GM18951 (cell line): ENCODE measurements around the gene HS3ST4.
"Not testable (repeated sequence)": the region's sequence is repeated elsewhere in the genome, so short reads cannot be mapped to it uniquely, and the experiment has no call there.

Experiments
- POLR2A ChIP-seq: IDR thresholded peaks from 4 replicates; pipeline ENCODE4 v1.6.1; 2011; ENCODE audit warnings: mild to moderate bottlenecking; ENCODE audit not compliant: insufficient read length, insufficient read depth; ENCODE audit errors: extremely low read depth
- in situ Hi-C: fragments of 300-500 bp; cut with MboI; formaldehyde crosslinking; loops from one replicate; pipeline ENCODE4 v1.12.0; 2022; ENCODE audit warnings: low sequenced_read_pairs, mixed read lengths, inconsistent platforms; ENCODE audit not compliant: unreplicated experiment

Gene HS3ST4

GRCh38 chr16:25750488-25751216 is 58.9 kb downstream of the HS3ST4 start:
- in situ Hi-C loops = no loop called here

GRCh38 chr16:25751230-25751835 is 59.6 kb downstream of the HS3ST4 start:
- in situ Hi-C loops = no loop called here
- no peak for TF ChIP-seq POLR2A

More at GRCh38 chr16:25750488-25751216, 58.9 kb downstream of the HS3ST4 start:
- TF ChIP-seq POLR2A = no peak

- in situ Hi-C loops = no loop called here
- no peak for TF ChIP-seq POLR2A
Observed at GRCh38 chr16:25764466-25764865, 72.7 kb downstream of the HS3ST4 start.

- in situ Hi-C loops = no loop called here
- no peak for TF ChIP-seq POLR2A
Observed at GRCh38 chr16:25771216-25771615, 79.5 kb downstream of the HS3ST4 start.

- in situ Hi-C loops = no loop called here
- TF ChIP-seq POLR2A = no peak
Observed at GRCh38 chr16:25771812-25772568, 80.2 kb downstream of the HS3ST4 start.

- in situ Hi-C loops = not testable (repeated sequence)
Observed at GRCh38 chr16:25776214-25776613, 84.5 kb downstream of the HS3ST4 start.

GRCh38 chr16:25783226-25783625 is 91.5 kb downstream of the HS3ST4 start:
- in situ Hi-C loops = no loop called here
- no peak for TF ChIP-seq POLR2A

- in situ Hi-C loops = no loop called here
Observed at GRCh38 chr16:25785361-25785760, 93.6 kb downstream of the HS3ST4 start.

GRCh38 chr16:25786748-25787147 is 95.0 kb downstream of the HS3ST4 start:
- no peak for TF ChIP-seq POLR2A
- in situ Hi-C loops = no loop called here

More at GRCh38 chr16:25785361-25785760, 93.6 kb downstream of the HS3ST4 start:
- no peak for TF ChIP-seq POLR2A

GRCh38 chr16:25788637-25789036 is 96.9 kb downstream of the HS3ST4 start:
- in situ Hi-C loops = no loop called here
- TF ChIP-seq POLR2A = no peak

- in situ Hi-C loops = no loop called here
Observed at GRCh38 chr16:25796239-25796638, 104.5 kb downstream of the HS3ST4 start.

GRCh38 chr16:25798065-25798464 is 106.3 kb downstream of the HS3ST4 start:
- TF ChIP-seq POLR2A = no peak
- in situ Hi-C loops = no loop called here

More at GRCh38 chr16:25796239-25796638, 104.5 kb downstream of the HS3ST4 start:
- no peak for TF ChIP-seq POLR2A

- TF ChIP-seq POLR2A = no peak
- in situ Hi-C loops = no loop called here
Observed at GRCh38 chr16:25799816-25800215, 108.1 kb downstream of the HS3ST4 start.
